Neutrophil (primary cell): ENCODE measurements around the gene CKMT2.

Source experiments
- H3K27ac ChIP-seq: fragments of 200-600 bp; sonication (generic); 2 replicates; pipeline ENCODE4 v1.5.1; 2016; ENCODE audit warnings: mild to moderate bottlenecking, moderate library complexity
- H3K27me3 ChIP-seq: fragments of 200-600 bp; sonication (generic); 2 replicates; pipeline ENCODE4 v1.6.0; 2016; ENCODE audit warnings: mild to moderate bottlenecking
- H3K36me3 ChIP-seq: fragments of 200-600 bp; sonication (generic); 2 replicates; pipeline ENCODE4 v1.5.1; 2017
- H3K4me1 ChIP-seq, 2 experiments: fragments of 200-600 bp in 1 of 2; sonication (generic) in 1 of 2; 1 replicate in 1 of 2; 2 replicates in 1 of 2; pipeline versions ENCODE4 v1.5.1 to v1.6.1; 2013 to 2016; ENCODE audit warnings: low read depth in 1 of 2, low read length in 1 of 2, mild to moderate bottlenecking in 1 of 2, moderate library complexity in 1 of 2; ENCODE audit not compliant: control insufficient read depth in 1 of 2, insufficient read depth in 1 of 2
- H3K4me3 ChIP-seq, 2 experiments: fragments of 200-600 bp in 1 of 2; sonication (generic) in 1 of 2; 1 replicate in 1 of 2; 2 replicates in 1 of 2; pipeline ENCODE4 v1.5.1; 2013 to 2016; ENCODE audit warnings: low read depth in 1 of 2, low read length in 1 of 2, mild to moderate bottlenecking in 1 of 2, moderate library complexity in 1 of 2
- H3K9me3 ChIP-seq: fragments of 200-600 bp; sonication (generic); 2 replicates; pipeline ENCODE4 v1.5.1; 2016
- TF ChIP-seq, protein P1 (sequence below): fragments of 200-600 bp; sonication (generic); IDR thresholded peaks from 2 replicates; pipeline ENCODE4 v1.5.1; 2016; ENCODE audit warnings: antibody characterized with exemption

CKMT2 gene

DNA sequence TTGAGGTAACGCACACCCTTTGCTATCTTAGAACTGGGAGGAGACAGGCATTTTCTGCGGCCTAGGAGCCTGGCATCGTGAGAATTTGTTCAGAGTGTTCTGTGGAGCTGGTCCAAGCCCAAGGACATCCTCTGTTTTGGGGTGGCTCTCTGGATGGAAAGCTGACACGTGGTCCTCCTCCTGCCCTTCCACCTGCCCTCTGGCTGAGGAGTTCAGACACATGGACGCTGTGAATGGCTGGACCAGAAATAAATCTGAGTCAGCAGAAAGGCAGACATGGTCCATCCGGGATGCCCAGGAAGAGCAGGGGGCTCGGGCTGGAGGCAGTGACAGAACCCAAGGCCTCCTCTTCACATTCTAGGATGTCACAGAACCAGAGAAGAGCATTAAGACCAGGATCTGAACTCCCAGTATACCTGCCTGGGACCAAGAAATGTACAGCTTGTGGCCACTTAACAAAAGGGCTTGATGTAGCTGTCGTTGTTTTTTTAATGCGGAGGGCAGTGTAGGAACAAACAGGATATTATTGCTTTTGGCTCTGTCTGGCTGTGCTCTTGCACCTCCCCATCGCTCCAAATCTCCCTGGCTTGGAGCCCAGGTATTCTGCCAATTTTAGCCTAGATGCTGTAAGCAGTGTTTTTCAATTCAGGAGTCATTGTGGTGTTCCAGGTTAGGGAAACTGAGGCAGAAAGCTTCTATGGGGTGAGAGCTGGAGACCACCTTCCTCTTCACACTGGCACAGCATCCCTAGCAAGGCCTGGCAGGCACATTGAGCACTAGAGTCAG lies 2.4 kb downstream of the CKMT2 start:
- peaks cover 0 to 4% of the 10 kb centered on the region in 2 experiments for H3K4me1 ChIP-seq
- no peaks in the 10 kb centered on the region for H3K36me3 ChIP-seq
- TF ChIP-seq, protein P1, sequence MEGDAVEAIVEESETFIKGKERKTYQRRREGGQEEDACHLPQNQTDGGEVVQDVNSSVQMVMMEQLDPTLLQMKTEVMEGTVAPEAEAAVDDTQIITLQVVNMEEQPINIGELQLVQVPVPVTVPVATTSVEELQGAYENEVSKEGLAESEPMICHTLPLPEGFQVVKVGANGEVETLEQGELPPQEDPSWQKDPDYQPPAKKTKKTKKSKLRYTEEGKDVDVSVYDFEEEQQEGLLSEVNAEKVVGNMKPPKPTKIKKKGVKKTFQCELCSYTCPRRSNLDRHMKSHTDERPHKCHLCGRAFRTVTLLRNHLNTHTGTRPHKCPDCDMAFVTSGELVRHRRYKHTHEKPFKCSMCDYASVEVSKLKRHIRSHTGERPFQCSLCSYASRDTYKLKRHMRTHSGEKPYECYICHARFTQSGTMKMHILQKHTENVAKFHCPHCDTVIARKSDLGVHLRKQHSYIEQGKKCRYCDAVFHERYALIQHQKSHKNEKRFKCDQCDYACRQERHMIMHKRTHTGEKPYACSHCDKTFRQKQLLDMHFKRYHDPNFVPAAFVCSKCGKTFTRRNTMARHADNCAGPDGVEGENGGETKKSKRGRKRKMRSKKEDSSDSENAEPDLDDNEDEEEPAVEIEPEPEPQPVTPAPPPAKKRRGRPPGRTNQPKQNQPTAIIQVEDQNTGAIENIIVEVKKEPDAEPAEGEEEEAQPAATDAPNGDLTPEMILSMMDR: no peak
- H3K9me3 ChIP-seq: no peaks in the 10 kb centered on the region
- no peak overlapping the region for H3K27ac ChIP-seq
- H3K27me3 ChIP-seq: peaks cover 24% of the 10 kb centered on the region
- no peak overlapping the region for H3K4me3 ChIP-seq

DNA sequence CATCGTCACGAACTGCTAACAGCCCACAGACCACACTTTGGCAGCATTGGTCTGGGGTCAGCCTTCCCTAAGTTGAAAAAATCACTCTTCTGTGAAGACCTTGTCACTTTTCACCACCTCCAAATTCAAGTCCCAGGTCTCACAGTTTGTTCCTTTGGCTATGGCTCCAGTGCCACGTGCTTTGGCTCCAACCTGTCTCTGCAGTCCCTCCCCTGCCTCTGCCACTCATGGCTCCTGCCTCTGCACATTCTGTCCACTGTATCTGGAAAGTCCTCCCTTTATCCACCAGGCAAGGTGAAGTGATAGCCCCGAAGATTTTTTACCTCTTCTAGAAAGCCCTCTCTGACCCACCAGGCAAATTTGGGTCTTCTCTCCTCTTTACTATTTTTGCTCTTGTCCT lies 5.3 kb downstream of the CKMT2 start:
- no peaks in the 10 kb centered on the region for H3K9me3 ChIP-seq
- H3K36me3 ChIP-seq: no peaks in the 10 kb centered on the region
- TF ChIP-seq, protein P1: no peak
- no peaks in the 10 kb centered on the region for H3K4me1 ChIP-seq
- no peak overlapping the region for H3K4me3 ChIP-seq
- no peak overlapping the region for H3K27ac ChIP-seq
- H3K27me3 ChIP-seq: peaks cover 6% of the 10 kb centered on the region

DNA sequence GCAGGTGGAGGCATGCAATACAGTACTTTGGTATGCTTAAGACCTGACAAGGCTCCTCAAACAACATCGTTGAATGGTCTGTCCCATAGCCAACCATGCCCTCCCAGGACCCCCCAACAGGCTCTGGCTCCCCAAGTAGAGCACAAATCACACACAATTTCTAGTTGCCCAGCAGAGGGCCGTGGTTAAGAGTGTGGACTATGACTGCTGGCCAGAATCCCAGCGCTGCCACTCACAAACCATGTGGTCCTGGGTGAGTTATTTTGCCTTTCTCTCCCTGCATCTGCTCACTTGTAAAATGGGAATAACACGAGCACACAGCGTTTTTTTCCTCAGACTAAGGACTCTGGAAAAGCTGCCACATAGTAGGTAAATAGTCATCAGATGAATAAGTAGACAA lies 6.5 kb downstream of the CKMT2 start:
- no peak overlapping the region for H3K4me3 ChIP-seq
- no peak overlapping the region for H3K27ac ChIP-seq
- TF ChIP-seq, protein P1: no peak
- no peaks in the 10 kb centered on the region for H3K36me3 ChIP-seq
- H3K9me3 ChIP-seq: no peaks in the 10 kb centered on the region
- H3K27me3 ChIP-seq: no peaks in the 10 kb centered on the region
- no peaks in the 10 kb centered on the region for H3K4me1 ChIP-seq

DNA sequence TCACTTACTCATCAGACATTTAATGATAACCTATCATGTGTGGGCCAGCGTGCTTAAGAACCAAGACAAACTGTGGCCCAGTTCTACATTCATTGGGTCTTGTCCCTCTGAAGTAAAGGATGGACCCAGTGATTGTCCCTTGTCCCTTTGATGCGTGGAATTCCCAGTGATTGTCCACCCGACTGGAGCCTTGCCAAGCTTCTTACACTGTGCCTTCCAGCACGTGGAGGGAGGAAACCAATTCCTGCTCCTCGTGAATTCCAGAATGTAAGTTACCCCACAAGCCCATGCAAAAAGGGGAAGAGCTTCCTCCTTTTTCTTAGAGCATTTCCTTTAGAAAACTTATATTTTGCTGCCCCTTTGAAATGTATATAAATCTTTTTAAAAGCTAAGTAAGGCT lies 7.9 kb downstream of the CKMT2 start:
- Histone ChIP-seq H3K36me3 (no peaks in the 10 kb centered on the region), H3K4me1 (no peaks in the 10 kb centered on the region), H3K4me3 (no peak overlapping the region), H3K27ac (no peak overlapping the region), H3K9me3 (no peaks in the 10 kb centered on the region), H3K27me3 (no peaks in the 10 kb centered on the region)
- TF ChIP-seq, protein P1: no peak

DNA sequence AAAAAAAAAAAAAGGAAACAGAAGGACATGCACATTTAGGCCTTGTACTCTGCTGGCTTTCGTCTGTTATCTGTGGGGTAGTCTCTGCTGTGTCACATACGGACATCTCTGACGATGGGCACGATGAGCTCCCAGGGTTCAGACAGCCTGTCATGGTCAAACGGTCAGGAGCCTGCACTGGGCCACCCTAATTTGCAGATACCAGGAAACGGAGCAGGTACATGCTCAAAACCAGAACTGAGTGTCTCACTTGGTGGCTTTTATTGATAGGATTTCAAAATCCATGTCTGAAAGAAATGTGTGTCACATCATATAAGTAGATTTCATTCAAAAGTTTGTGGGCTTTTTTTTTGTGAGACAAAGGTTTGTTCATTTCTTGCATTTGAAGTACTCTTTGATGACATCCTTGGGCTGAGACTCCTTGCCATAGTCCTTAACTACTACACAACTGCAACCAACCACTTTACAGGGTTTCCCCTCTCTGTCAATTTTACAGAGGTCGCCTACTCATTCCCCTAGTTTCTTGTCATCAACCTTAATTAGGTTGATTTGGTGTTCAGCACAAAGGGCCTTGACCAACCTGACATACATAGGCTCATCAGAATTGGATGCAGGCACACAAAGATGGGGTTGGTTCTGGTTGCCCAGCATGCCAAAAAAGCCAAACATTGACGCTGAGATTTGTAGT lies 9.0 kb downstream of the CKMT2 start:
- H3K4me1 ChIP-seq: no peaks in the 10 kb centered on the region
- H3K4me3 ChIP-seq: no peak overlapping the region
- no peaks in the 10 kb centered on the region for H3K27me3 ChIP-seq
- no peaks in the 10 kb centered on the region for H3K36me3 ChIP-seq
- TF ChIP-seq, protein P1: no peak
- H3K27ac ChIP-seq: no peak overlapping the region
- H3K9me3 ChIP-seq: no peaks in the 10 kb centered on the region
